ENCODE data around the gene GPR31. TPM values are rescaled to one million over a fixed set of nuclear protein-coding genes. Genes with fewer than 3 reads are reported as not detected.
"Not testable (repeated sequence)": the region's sequence is repeated elsewhere in the genome, so short reads cannot be mapped to it uniquely, and the experiment has no call there.

GPR31 gene
- total RNA-seq, 1 experiment from 2014 or later = not detected

DNA sequence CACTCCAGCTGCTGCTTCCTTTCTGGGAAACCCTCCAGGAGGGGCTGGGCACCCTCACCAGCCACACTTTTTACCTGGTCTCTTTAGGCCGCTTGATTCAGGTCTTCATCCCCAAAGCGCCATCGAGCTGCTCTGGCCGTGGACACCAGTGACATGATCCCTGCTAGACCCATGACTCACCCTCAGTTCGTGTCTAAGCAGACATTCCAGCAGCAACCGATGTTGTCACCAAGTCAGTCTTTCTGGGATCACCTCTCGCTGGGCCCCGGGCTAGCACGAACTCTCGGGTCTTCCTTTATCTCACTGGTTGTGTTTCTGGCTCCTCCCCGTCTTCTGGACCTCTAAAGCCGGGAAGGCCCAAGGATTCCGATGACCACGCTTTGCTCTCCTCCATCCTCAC is 43.0 kb upstream of the GPR31 start:
- no peaks in the 10 kb centered on the region for H3K79me2 ChIP-seq (ENCODE audit: low read depth)
- no peak overlapping the region for H3K4me3 ChIP-seq
- no peaks in the 10 kb centered on the region for H3K9me3 ChIP-seq (ENCODE audit: insufficient read depth, low read depth)
- DNase-seq = no peak
- intact Hi-C loops (cut with micrococcal nuclease; ENCODE audit: unreplicated experiment) = no loop called here
- H3K4me2 ChIP-seq = no peak overlapping the region
- H3F3A ChIP-seq (ENCODE audit: insufficient read depth, low read depth) = no peaks in the 10 kb centered on the region
- no peaks in the 10 kb centered on the region for H3K36me3 ChIP-seq (ENCODE audit: low read depth)
- no TSS peak for BruUV-seq (replicated peaks)
- no peaks in the 10 kb centered on the region for H4K20me1 ChIP-seq (ENCODE audit: insufficient read depth)
- H3K27me3 ChIP-seq (ENCODE audit: insufficient read depth, low read depth) = peaks cover 66% of the 10 kb centered on the region
- TF ChIP-seq EZH2 (IDR thresholded peaks at IDR 0.05; ENCODE audit: low read depth) = no peak
- TF ChIP-seq, protein P1, sequence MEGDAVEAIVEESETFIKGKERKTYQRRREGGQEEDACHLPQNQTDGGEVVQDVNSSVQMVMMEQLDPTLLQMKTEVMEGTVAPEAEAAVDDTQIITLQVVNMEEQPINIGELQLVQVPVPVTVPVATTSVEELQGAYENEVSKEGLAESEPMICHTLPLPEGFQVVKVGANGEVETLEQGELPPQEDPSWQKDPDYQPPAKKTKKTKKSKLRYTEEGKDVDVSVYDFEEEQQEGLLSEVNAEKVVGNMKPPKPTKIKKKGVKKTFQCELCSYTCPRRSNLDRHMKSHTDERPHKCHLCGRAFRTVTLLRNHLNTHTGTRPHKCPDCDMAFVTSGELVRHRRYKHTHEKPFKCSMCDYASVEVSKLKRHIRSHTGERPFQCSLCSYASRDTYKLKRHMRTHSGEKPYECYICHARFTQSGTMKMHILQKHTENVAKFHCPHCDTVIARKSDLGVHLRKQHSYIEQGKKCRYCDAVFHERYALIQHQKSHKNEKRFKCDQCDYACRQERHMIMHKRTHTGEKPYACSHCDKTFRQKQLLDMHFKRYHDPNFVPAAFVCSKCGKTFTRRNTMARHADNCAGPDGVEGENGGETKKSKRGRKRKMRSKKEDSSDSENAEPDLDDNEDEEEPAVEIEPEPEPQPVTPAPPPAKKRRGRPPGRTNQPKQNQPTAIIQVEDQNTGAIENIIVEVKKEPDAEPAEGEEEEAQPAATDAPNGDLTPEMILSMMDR (conservative IDR thresholded peaks at IDR 0.05) = no peak
- no peaks in the 10 kb centered on the region for H3K4me1 ChIP-seq (replicated peaks; ENCODE audit: insufficient read depth)
- H3K9me2 ChIP-seq (ENCODE audit: insufficient read depth) = no peaks in the 10 kb centered on the region
- ChIA-PET POLR2A (ENCODE audit: unreplicated experiment) (no interaction called here), CTCF (no interaction called here)
- H3K27ac ChIP-seq = no peak overlapping the region
- no peak overlapping the region for H2AFZ ChIP-seq

DNA sequence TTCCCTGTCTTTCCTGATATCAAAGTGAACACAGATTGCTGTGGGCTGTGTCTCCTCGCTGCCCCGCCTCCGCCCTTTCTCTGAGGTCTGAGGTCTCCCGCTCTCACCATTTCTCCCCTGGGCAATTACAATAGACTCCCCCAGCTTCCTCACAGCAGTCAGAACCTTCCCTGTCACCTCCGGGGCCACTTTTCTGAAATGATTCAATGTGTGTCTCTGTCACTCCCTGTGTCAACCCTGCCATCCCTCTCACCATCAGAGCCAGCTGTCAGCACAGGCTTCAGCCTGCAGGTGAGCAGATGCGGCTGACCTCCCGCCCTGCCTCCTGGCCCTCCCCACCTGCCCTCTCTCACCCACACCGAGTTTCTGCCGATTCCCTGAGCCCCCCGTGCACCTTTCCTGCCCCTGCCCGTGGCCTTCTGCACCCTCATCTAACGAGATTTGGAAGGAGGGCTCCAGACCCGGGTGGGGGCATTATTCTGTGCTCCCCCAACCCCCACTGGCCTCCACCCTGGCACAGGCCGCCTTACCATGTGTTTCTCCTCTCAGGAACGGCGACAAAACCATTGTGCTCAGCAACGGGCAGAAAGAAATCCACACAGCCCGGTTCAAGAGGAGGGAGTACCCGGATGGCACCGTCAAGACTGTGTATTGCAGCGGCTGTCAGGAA is 38.3 kb upstream of the GPR31 start:
- BruUV-seq (replicated peaks); POLR2A ChIA-PET (ENCODE audit: unreplicated experiment); H3K36me3 ChIP-seq (ENCODE audit: low read depth); H3K4me2 ChIP-seq; H3K4me1 ChIP-seq (replicated peaks; ENCODE audit: insufficient read depth); H3K4me3 ChIP-seq; H3K79me2 ChIP-seq (ENCODE audit: low read depth); H3F3A ChIP-seq (ENCODE audit: insufficient read depth, low read depth); DNase-seq; H3K9me2 ChIP-seq (ENCODE audit: insufficient read depth); H2AFZ ChIP-seq; H4K20me1 ChIP-seq (ENCODE audit: insufficient read depth); intact Hi-C loops (cut with micrococcal nuclease; ENCODE audit: unreplicated experiment); H3K9me3 ChIP-seq (ENCODE audit: insufficient read depth, low read depth); CTCF ChIA-PET; H3K27ac ChIP-seq: not testable (repeated sequence)
- H3K27me3 ChIP-seq (ENCODE audit: insufficient read depth, low read depth) = peaks cover 40% of the 10 kb centered on the region

DNA sequence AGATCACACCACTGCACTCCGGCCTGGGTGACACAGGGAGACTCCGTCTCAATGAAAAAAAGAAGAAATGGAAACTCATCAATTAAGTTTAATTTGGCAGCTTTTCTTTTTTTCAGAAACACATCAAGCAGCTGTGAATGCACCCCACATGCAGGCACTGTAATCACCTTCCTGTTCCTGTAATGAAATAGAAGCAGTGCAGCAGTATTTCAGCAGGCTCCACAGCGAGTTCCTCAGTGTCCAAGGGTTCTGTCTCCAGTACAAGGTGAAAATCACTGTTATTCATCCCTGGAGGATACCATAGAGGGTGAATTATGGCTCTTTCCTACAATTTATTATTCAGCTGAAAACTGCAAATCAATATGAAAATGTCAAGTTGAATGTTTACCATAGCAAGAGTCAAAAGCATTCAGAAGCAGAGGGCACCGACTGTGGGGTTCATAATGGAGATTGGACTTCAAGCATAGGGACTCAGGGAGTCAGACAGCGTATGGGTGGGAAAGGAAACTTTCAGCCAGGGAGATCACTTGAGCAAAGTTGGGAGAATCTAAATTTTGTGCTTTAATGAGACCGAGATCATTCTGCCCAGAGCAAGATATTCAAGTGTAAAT is 35.8 kb upstream of the GPR31 start:
- intact Hi-C loops (cut with micrococcal nuclease; ENCODE audit: unreplicated experiment); H4K20me1 ChIP-seq (ENCODE audit: insufficient read depth); H3K9me2 ChIP-seq (ENCODE audit: insufficient read depth); H2AFZ ChIP-seq; CTCF ChIA-PET; H3K4me3 ChIP-seq; H3K9me3 ChIP-seq (ENCODE audit: insufficient read depth, low read depth); DNase-seq; H3K36me3 ChIP-seq (ENCODE audit: low read depth); H3K79me2 ChIP-seq (ENCODE audit: low read depth); H3K4me1 ChIP-seq (replicated peaks; ENCODE audit: insufficient read depth); H3K4me2 ChIP-seq; H3K27ac ChIP-seq; H3F3A ChIP-seq (ENCODE audit: insufficient read depth, low read depth); BruUV-seq (replicated peaks); POLR2A ChIA-PET (ENCODE audit: unreplicated experiment): not testable (repeated sequence)
- peaks cover 16% of the 10 kb centered on the region; the same call in 1 of the 2 replicates for H3K27me3 ChIP-seq (ENCODE audit: insufficient read depth, low read depth)

DNA sequence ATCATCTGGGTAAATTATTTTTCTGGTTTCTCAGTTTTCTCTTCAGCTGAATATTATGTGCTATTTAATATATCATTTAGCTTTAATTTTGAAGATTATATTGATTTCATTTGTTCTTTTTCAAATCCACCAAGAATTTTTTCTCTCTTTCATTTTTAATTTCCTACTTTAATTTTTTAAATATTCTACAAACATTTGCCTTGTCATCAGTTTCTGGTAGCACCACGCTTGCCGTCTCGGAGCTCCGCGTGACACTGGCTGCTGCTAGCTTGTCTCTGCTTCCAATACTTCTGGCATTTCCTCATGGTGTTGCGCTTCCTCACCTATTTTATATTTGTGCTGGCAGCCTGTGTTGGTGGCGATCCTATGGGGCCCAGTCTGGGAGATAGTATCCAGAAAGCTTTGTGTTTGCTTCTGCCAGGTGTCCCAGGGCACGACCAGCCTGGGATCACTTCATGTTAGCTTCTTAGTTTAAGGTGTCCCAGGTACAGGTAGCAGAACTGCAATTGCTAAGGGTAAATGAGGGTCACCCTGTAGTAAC is 33.3 kb upstream of the GPR31 start:
- H3K27me3 ChIP-seq (ENCODE audit: insufficient read depth, low read depth) = peaks cover 10% of the 10 kb centered on the region; the same call in 1 of the 2 replicates
- H3K4me3 ChIP-seq; BruUV-seq (replicated peaks); CTCF ChIA-PET; H3K36me3 ChIP-seq (ENCODE audit: low read depth); H3K27ac ChIP-seq; H3K79me2 ChIP-seq (ENCODE audit: low read depth); H3K9me3 ChIP-seq (ENCODE audit: insufficient read depth, low read depth); H2AFZ ChIP-seq; H3F3A ChIP-seq (ENCODE audit: insufficient read depth, low read depth); DNase-seq; POLR2A ChIA-PET (ENCODE audit: unreplicated experiment); H3K9me2 ChIP-seq (ENCODE audit: insufficient read depth); H4K20me1 ChIP-seq (ENCODE audit: insufficient read depth); H3K4me2 ChIP-seq; intact Hi-C loops (cut with micrococcal nuclease; ENCODE audit: unreplicated experiment); H3K4me1 ChIP-seq (replicated peaks; ENCODE audit: insufficient read depth): not testable (repeated sequence)

DNA sequence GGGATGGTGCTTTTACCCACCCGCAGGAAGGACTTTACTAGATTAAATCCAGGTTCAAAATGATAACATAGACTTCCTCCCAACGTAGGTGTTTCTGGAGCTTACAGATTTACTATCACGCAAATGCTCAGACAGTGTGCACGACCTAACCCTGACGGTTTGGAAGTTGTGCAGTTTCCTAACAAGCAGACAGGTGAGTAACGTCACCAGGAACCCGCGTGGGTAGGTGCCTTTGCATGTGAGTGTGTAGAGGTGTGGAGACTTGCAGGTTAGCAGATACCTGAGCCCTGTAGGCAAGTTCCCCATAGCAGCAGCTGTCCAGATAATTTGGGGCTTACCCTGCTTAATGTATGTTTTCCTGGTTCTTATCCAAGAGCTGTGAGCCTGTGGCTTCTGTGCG is 29.5 kb upstream of the GPR31 start:
- CTCF ChIA-PET; H3K27ac ChIP-seq; H3F3A ChIP-seq (ENCODE audit: insufficient read depth, low read depth); H2AFZ ChIP-seq; H3K4me2 ChIP-seq; H3K36me3 ChIP-seq (ENCODE audit: low read depth); DNase-seq; H3K9me2 ChIP-seq (ENCODE audit: insufficient read depth); H4K20me1 ChIP-seq (ENCODE audit: insufficient read depth); POLR2A ChIA-PET (ENCODE audit: unreplicated experiment); H3K79me2 ChIP-seq (ENCODE audit: low read depth); H3K9me3 ChIP-seq (ENCODE audit: insufficient read depth, low read depth); BruUV-seq (replicated peaks); H3K4me3 ChIP-seq; H3K4me1 ChIP-seq (replicated peaks; ENCODE audit: insufficient read depth): not testable (repeated sequence)
- intact Hi-C loops (cut with micrococcal nuclease; ENCODE audit: unreplicated experiment) = loop anchor here (5.0 kb wide), 1 partner anchor 180 kb away; no protein-coding TSS in a partner anchor
- H3K27me3 ChIP-seq (ENCODE audit: insufficient read depth, low read depth) = peaks cover 10% of the 10 kb centered on the region; the same call in 1 of the 2 replicates

DNA sequence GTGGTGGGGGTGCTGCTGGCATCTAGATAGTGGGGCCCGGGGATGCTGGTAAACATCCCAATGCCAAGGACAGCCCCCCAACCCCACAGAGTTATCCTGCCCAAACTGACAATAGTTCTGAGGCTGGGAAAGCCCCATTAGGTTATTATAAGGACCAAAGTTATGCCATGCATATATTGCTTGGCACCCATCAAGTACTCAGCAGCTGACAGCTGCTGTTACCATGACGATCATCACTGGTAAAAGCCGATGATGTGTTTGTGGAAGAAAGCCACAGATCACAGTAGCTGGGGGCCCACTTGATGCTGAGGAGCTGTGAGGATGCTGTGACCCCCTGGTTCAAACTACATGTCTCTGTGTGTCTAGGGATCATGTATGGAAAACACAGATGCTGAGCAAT is 27.3 kb upstream of the GPR31 start:
- DNase-seq; H3F3A ChIP-seq (ENCODE audit: insufficient read depth, low read depth); CTCF ChIA-PET; H3K4me2 ChIP-seq; BruUV-seq (replicated peaks); H3K4me3 ChIP-seq; H3K36me3 ChIP-seq (ENCODE audit: low read depth); H4K20me1 ChIP-seq (ENCODE audit: insufficient read depth); POLR2A ChIA-PET (ENCODE audit: unreplicated experiment); H3K9me2 ChIP-seq (ENCODE audit: insufficient read depth); H3K9me3 ChIP-seq (ENCODE audit: insufficient read depth, low read depth); H3K79me2 ChIP-seq (ENCODE audit: low read depth); H2AFZ ChIP-seq; H3K27ac ChIP-seq; H3K4me1 ChIP-seq (replicated peaks; ENCODE audit: insufficient read depth): not testable (repeated sequence)
- intact Hi-C loops (cut with micrococcal nuclease; ENCODE audit: unreplicated experiment) = loop anchor here (5.0 kb wide), 1 partner anchor 182 kb away; no protein-coding TSS in a partner anchor
- H3K27me3 ChIP-seq (ENCODE audit: insufficient read depth, low read depth) = peaks cover 10% of the 10 kb centered on the region; the same call in 1 of the 2 replicates
